NAMALWA (cell line): ENCODE data around the gene SPATA24.
"Not testable (repeated sequence)": the region's sequence is repeated elsewhere in the genome, so short reads cannot be mapped to it uniquely, and the experiment has no call there.

Source experiments
- DNase-seq: peaks from one replicate; pipeline ENCODE4 v3.0.0-alpha.2; 2015; ENCODE audit warnings: low spot score

SPATA24 gene

GRCh38 chr5:139394654-139395566 is 9.0 kb downstream of the SPATA24 start, which contains the start of gene PROB1:
TSS of gene PROB1 (minus strand) at chr5:139395104. CDS start at chr5:139395081, 23 bp downstream.
- DNase-seq = no peak

- peak; percentile 73 for DNase-seq
Measured at GRCh38 chr5:139394123-139394653, 9.7 kb downstream of the SPATA24 start.

GRCh38 chr5:139393497-139394122 is 10.3 kb downstream of the SPATA24 start:
- no peak for DNase-seq

GRCh38 chr5:139392678-139393496 is 11.0 kb downstream of the SPATA24 start:
- DNase-seq = peak; percentile 92

DNA sequence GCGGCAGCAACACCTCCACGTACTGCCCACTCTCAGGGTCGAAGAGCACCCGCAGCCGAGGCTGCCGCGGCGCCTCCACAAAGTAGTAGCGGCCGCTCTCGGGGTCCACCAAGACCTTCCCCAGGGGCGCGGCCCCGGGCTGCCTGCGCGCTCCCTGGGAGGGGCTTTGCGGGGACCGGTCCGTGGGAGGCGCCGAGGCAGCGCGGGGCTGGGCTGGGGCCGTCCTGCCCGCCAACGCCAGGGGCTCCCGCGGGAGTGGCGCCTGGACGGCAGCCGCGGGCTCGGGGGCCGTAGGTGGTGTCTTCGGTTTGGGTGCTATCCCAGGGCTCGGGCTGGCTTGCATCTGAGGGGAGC is 11.6 kb downstream of the SPATA24 start:
- no peak for DNase-seq

DNA sequence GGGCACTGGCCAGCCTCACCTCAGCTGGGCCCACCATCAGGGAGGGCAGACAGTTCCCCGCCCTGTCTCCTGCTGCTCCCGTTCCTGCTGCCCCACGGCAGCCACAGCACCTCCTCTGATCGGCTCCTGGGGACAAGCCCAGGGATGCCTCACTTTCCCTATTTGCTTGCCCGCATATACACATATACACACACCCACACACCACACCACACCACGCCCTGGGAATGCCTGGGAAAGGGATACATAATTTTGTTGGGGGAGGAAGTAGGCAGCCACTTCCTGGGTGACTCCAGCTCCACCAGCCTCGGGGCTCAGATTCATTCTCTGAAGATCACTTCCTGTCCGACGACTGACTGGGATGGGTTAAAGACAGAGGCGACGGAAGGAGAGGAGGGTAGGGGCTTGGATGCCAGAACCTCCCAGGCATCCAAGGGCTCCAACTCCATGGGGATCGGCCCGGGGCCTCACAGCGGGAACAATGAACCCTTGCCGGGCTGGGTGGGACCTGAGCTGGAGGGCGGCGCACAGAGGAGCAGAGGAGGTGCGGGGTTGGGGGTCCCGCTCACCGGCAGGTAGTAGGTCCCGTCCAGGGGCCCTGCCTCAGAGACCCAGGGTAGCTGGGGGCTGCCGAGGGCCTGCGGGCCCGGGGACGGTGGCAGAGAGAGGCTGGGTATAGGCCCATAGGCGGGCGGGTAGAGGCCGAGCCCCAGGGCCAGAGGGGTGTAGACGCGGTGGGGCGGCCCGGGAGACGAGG is 12.1 kb downstream of the SPATA24 start:
- DNase-seq = peak; percentile 58

- peak; percentile 26 for DNase-seq
Measured at GRCh38 chr5:139390639-139391569, 13.0 kb downstream of the SPATA24 start.

DNA sequence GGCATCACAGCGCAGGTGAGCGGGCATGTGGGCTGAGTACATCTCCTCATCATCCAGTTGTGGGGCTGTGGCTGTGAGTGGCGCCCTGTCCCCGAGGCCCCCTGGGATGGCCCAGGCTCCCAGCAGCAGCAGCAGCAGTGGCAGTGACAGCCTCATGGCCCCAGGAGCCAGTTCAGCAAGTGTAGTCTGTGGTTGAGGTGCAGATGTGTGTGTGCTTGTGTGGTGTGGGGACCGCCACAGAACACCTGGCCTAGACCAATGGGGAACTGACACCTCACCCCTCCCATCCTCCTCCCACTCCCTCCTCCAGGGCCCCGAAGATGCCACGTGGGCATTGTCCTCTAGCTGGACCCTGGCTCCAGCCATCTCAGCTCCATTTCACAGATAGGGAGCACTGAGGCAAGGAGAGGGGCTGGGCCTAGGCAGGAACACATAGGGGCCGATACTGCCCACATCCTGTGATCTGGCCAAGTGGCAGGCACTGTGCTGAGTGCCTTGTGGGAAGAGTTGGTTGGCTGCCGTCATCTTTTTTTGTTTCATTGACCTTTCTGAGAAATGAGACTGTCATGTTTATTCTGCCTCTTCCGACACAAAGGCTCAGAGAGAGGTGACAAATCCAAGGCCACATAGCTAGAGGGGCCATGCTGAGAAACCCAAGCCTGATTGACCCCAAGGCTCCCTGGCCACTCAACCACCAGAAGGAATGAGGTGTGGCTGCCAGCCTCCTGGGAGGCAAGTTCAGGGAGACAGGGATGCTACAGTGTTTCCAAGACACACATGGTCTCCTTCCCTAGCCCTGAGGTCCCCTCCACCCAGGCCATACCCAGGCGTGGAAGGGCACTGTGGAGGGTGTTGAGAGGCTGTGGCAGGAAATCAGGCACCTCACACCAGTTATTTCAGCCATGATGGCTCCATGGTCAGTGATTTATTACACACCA is 13.9 kb downstream of the SPATA24 start, which contains the start of gene MZB1:
MZB1 (minus strand) TSS at position 213 of the 938 bp plus-strand sequence; CDS start at position 156, 57 bp downstream.
- DNase-seq = peak; percentile 96

- peak; percentile 91 for DNase-seq
Measured at GRCh38 chr5:139388198-139388821, 15.6 kb downstream of the SPATA24 start.

DNA sequence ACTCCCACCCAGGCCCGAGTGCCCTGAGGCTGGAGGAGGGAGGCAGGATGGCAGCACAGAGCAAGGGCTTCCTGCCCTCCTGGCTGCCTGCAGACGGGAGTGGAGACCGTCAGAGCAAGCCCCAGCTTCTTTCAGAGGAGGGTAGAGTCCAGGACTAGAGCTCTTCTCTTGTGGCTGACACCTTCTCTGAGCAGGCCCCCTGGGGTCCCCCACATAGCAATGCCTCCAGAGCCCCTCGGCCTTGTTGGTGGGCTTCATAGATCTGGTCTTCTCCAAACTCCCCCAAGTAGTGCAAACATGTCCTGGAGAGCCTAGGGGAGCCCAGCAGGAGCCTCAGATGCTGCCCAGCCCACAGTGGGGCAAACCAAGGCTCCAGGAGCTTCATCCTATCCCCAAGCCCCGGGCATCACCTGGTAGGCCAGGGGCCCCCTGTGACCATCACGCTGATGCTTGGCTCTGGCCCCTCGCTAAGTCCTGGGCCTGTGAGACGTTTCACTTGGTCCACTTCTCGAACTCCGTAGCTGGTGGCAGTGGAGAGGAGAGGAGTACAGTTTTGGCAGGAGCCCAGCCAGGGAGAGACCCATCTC is 16.2 kb downstream of the SPATA24 start:
- peak; percentile 48 for DNase-seq

- not testable (repeated sequence) for DNase-seq
Measured at GRCh38 chr5:139386956-139387355, 16.9 kb downstream of the SPATA24 start.

DNA sequence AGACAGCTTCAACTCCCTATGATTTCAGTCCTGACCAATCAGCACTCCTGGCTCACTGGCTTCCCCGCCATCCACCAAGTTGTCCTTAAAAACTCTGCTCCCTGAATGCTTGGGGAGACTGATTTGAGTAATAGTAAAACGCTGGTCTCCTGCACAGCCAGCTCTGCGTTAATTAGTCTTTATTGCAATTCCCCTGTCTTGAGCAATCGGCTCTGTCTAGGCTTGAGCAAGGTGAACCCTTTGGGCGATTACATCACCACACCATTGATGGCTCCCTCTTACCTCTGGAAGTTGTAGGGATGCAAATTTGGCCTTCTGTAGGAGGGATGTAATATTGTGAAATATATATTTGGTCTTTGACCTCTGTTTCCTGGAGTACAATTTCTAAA is 17.8 kb downstream of the SPATA24 start:
- DNase-seq = no peak

DNA sequence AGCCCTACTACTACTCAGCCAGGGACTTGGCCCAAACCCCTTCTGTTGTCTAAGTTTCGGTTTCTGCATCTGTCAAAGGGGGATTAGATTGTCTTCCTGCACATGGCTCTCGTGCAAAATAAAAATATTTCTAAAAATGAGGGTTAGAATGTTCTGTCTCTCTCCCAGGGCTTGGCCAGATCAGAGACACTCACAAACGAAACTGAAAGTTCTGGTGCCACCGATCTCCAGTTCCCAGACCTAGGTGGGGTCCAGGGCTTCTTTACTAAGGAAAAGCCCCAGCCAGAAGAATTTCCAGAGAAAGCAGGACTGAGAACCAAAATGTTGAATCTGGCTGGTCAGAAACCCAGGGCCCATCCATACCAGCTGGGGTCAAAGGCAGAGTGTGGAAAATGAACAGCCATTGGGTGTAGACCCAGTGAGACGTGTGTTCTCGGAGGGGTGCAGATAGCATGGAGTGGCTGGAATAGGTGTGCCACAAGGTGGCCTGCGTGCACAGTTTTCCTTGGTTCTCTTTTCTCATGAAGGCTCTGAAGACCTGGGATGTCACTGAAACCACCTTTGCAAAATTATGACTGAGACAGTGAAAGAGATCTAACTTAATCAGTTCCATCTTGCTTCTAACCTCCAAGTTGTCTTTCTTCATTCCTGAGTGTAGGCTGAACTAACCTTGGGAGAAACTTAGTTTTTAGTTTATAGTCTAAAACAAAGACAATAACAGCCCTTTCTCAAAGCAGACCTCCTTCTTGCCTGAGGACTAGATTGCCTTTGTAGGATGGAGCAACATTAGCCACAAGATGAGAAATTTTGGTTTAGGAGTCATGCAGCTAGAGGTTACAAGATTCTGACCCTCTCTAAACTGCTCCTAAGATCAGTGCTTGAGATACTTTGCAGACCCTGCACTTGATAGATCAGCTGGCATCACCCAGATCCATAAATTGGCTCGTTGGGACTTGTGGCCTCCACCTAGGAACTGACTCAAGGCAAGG is 18.5 kb downstream of the SPATA24 start:
- DNase-seq = peak; percentile 59

- no peak for DNase-seq
Measured at GRCh38 chr5:139384591-139385051, 19.3 kb downstream of the SPATA24 start.

GRCh38 chr5:139383993-139384590 is 19.8 kb downstream of the SPATA24 start:
- no peak for DNase-seq

DNA sequence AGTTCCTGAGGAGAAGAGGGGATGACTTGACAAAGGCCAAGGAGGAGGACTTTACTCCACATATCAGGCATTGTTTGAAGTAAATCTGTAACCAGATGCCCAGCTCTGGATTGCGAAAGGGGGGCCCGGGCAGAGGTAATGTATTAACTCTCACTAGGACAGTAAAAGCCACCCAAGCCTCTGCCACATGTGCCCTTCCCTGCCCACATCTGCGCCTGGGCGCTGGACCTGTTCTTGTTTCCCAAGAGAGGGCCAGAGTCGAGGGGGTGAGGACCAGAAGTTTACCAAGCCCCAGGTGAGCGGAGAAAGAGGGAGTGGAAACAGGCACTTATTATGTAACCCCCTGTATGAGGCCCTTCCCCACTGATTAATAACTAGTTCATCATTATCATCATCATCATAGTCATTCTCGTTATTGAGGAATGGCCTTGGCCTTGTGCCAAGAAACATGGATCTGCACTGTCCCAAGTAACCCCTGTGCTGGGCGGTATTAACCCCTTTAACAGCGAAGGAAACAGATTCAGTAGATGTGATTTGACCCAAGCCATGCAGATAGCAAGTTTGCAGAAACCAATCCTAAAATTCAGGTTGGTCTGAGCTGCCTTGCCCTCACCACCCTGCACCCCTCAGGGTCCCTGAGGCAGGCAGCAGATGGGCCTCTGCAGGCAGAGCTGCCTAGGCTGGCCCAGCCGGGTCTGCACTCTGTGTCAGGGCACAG is 20.5 kb downstream of the SPATA24 start, which contains the start of gene SLC23A1:
SLC23A1 (minus strand) TSS at position 23 of the 718 bp plus-strand sequence. CDS start 44 bp downstream, outside the sequence.
- DNase-seq = no peak
